Erythroblast (primary cell): ENCODE results near the gene INHBB.

Experiments
- GATA1 ChIP-seq: IDR thresholded peaks from 2 replicates; pipeline ENCODE4 v1.6.1; 2011; ENCODE audit warnings: low read depth, mild to moderate bottlenecking, control low read depth, low read length, moderate library complexity
- POLR2A ChIP-seq: IDR thresholded peaks from 2 replicates; pipeline ENCODE4 v1.6.1; 2011; ENCODE audit warnings: mild to moderate bottlenecking, low read length

DNA sequence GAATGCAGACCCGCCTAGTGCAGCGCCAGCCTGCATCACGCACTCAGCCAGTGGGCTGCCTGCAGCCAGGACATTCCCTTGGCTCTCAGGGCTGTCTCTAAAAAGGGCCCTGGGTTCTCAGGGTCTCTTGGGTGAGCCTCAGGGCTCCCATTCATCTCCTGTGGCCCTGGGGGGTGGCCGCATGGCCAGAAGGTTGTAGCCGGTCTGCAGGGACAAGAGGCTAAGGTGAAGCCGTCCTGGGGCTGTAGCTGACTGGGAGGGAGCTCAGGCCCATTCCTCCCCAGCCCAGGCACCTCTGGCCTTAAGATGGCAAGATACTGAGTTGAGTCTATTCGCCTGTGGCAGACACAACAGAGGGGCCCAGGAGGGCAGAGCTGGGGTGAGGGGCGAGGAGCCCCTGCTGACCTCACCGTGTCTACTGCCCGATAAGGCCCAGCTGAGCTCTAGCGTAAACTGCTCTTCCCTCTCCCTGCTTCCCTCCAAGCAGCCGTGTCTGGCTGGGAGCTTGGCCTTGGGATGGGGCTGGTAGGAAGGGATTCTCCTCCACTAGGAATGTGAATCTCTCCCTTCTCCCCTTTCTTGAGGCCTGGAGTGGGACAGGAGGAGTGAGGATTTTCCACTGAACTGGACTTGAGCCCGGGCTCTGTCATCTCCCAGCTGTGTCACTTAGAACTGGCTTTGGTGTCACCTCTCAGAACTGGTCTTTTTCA is 37.9 kb downstream of the INHBB start:
- no peak for TF ChIP-seq POLR2A
- no peak for TF ChIP-seq GATA1
